Heart left ventricle (tissue), 13 donors: Measurements from ENCODE around the gene PCNX4.

Experiments used
- CTCF ChIP-seq, 12 donors: fragments of 200-600 bp; sonication (generic) in 4 of 12; IDR thresholded peaks; one replicate each; pipeline versions ENCODE4 v1.5.0 to v1.8.0; 2018 to 2022; ENCODE audit warnings: antibody characterized with exemption in 12 of 12, mild to moderate bottlenecking in 5 of 12
- POLR2A ChIP-seq, 2 donors: fragments of 450-650 bp; IDR thresholded peaks; one replicate each; pipeline ENCODE4 v1.6.1; 2017; ENCODE audit warnings: antibody characterized with exemption in 2 of 2, mild to moderate bottlenecking in 2 of 2, moderate library complexity in 2 of 2
- donor health status: ischemic (EF 13 %, LVEDD 7.1; RV severe dilation, severe dysfunction).
- donor health status: DM: no; HTN: yes; CAD: no.
- donor health status: DM: no; HTN: no; CAD: no.
- donor health status: ischemic (EF 25% LVEDD 6.9; RV normal size, moderate dysfunction).
- donor health status: ischemic (EF 25% LVEDD 5.7; RV mildly dilated, moderate dysfunction).
- donor health status: ischemic (EF 35%, LVEDD 5.7; RV mildly dilated, moderate dysfunction).
- donor health status: nonischemic (EF 11% LVEDD 7.7; RV severe dilation, severe dysfunction).
- donor health status: DM: yes; HTN: yes; CAD: no.
- donor health status: PGD.
- donor health status: ischemic (EF 29% LVEDD 5.4; RV normal size, mild dysfunction).
- donor health status: nonischemic (EF 23%, LVEDD 6.1; RV moderate dilation, normal function).

- TF ChIP-seq CTCF (IDR thresholded peaks at IDR 0.05) (no peak), POLR2A (IDR thresholded peaks at IDR 0.05) (no peak)
These were observed 800 bp downstream of the PCNX4 start for GRCh38 chr14:60092526-60092920.
